Brain microvascular endothelial cell (primary cell): ENCODE measurements around the gene DPPA4.

Experiments used
- DNase-seq: peaks from one replicate; pipeline ENCODE4 v3.0.0-alpha.2; 2020
- H3K27ac ChIP-seq: fragments of 250-450 bp; sonication (Bioruptor Pico); 2 replicates; pipeline ENCODE4 v1.5.1; 2020; ENCODE audit warnings: mild to moderate bottlenecking, moderate library complexity
- H3K27me3 ChIP-seq: fragments of 250-450 bp; sonication (Bioruptor Pico); replicated peaks from 2 replicates; pipeline ENCODE4 v1.5.1; 2020; ENCODE audit warnings: mild to moderate bottlenecking
- H3K36me3 ChIP-seq: fragments of 250-450 bp; sonication (Bioruptor Pico); replicated peaks from 2 replicates; pipeline ENCODE4 v1.5.1; 2020; ENCODE audit warnings: mild to moderate bottlenecking
- H3K4me3 ChIP-seq: 2 replicates; pipeline ENCODE4 v1.5.1; 2011; ENCODE audit warnings: low read depth, mild to moderate bottlenecking, control low read depth, low read length, moderate library complexity
- CTCF ChIP-seq: IDR thresholded peaks from 2 replicates; pipeline ENCODE4 v1.5.1; 2011; ENCODE audit warnings: low read depth, mild to moderate bottlenecking, moderate library complexity, low read length, control low read depth, inconsistent platforms; ENCODE audit errors: missing control alignments
- in situ Hi-C: cut with HindIII; loops from 2 replicates; pipeline ENCODE4 v1.10.0; 2017; ENCODE audit warnings: low sequenced_read_pairs, low pct_ligation_motif_present

DPPA4 gene

GRCh38 chr3:109334572-109334971, 2.8 kb downstream of the DPPA4 start:
- H3K4me3 ChIP-seq: no peak overlapping the region
- in situ Hi-C loops: no loop called here
- no peak for DNase-seq
- no peak overlapping the region for H3K27ac ChIP-seq
- H3K36me3 ChIP-seq: no peaks in the 10 kb centered on the region
- no peaks in the 10 kb centered on the region for H3K27me3 ChIP-seq
- no peak for TF ChIP-seq CTCF

GRCh38 chr3:109331692-109332091, 5.7 kb downstream of the DPPA4 start:
- in situ Hi-C loops: no loop called here
- no peaks in the 10 kb centered on the region for H3K36me3 ChIP-seq
- H3K27ac ChIP-seq: no peak overlapping the region
- no peak overlapping the region for H3K4me3 ChIP-seq
- DNase-seq: no peak
- TF ChIP-seq CTCF: no peak
- H3K27me3 ChIP-seq: no peaks in the 10 kb centered on the region

GRCh38 chr3:109330405-109330804, 6.9 kb downstream of the DPPA4 start:
- Histone ChIP-seq H3K27ac (no peak overlapping the region), H3K27me3 (no peaks in the 10 kb centered on the region), H3K36me3 (no peaks in the 10 kb centered on the region), H3K4me3 (no peak overlapping the region)
- DNase-seq: no peak
- in situ Hi-C loops: no loop called here
- TF ChIP-seq CTCF: no peak

- no peak for TF ChIP-seq CTCF
- in situ Hi-C loops: no loop called here
- no peak overlapping the region for H3K27ac ChIP-seq
- no peaks in the 10 kb centered on the region for H3K36me3 ChIP-seq
- no peaks in the 10 kb centered on the region for H3K27me3 ChIP-seq
- no peak overlapping the region for H3K4me3 ChIP-seq
- DNase-seq: no peak
These were observed 9.1 kb downstream of the DPPA4 start for GRCh38 chr3:109328202-109328601.

- H3K4me3 ChIP-seq: no peak overlapping the region
- no peak for DNase-seq
- no peak overlapping the region for H3K27ac ChIP-seq
- TF ChIP-seq CTCF: no peak
- H3K27me3 ChIP-seq: no peaks in the 10 kb centered on the region
- in situ Hi-C loops: no loop called here
- H3K36me3 ChIP-seq: no peaks in the 10 kb centered on the region
These were observed 11.7 kb downstream of the DPPA4 start for GRCh38 chr3:109325657-109326056.

- in situ Hi-C loops: no loop called here
- H3K4me3 ChIP-seq: no peak overlapping the region
- no peak for DNase-seq
These were observed 12.2 kb downstream of the DPPA4 start for GRCh38 chr3:109325109-109325508.

More at GRCh38 chr3:109325109-109325508, 12.2 kb downstream of the DPPA4 start:
- no peak for TF ChIP-seq CTCF
- H3K27me3 ChIP-seq: no peaks in the 10 kb centered on the region
- no peak overlapping the region for H3K27ac ChIP-seq
- no peaks in the 10 kb centered on the region for H3K36me3 ChIP-seq
